ENCODE data around the gene SFT2D3. TPM values are rescaled to one million over a fixed set of nuclear protein-coding genes. Genes with fewer than 3 reads are reported as not detected.

The SFT2D3 gene
- total RNA-seq, 1 donor: 14.8 TPM

Other genes starting within 250 kb of the SFT2D3 start
- 30.9 TPM for gene IWS1, start 175.0 kb upstream of the SFT2D3 start, total RNA-seq
- 1.0 TPM for gene MYO7B, start 165.8 kb upstream of the SFT2D3 start, total RNA-seq
- not detected for gene GPR17, start 55.3 kb upstream of the SFT2D3 start, total RNA-seq
- 1.2 TPM for gene LIMS2, start 26.0 kb upstream of the SFT2D3 start, total RNA-seq
- gene WDR33, start 109.7 kb downstream of the SFT2D3 start, total RNA-seq: 68.0 TPM
- 17.0 TPM for gene POLR2D, start 156.7 kb downstream of the SFT2D3 start, total RNA-seq
- 7.0 TPM for gene AMMECR1L, start 184.5 kb downstream of the SFT2D3 start, total RNA-seq

Data from mononuclear cell (primary cell).